NB4 (cell line): Measurements from ENCODE around the gene DYNC1I1.

Experiments
- MYC ChIP-seq: IDR thresholded peaks from 2 replicates; pipeline ENCODE4 v1.6.1; 2011; ENCODE audit warnings: low read depth, low read length
- TF ChIP-seq, protein P1 (sequence below): IDR thresholded peaks from 2 replicates; pipeline ENCODE4 v1.6.1; 2011; ENCODE audit warnings: low read depth, low read length
- TF ChIP-seq, protein P2 (sequence below): IDR thresholded peaks from one replicate; pipeline ENCODE4 v1.5.1; 2012; ENCODE audit warnings: low read depth, low read length

DNA sequence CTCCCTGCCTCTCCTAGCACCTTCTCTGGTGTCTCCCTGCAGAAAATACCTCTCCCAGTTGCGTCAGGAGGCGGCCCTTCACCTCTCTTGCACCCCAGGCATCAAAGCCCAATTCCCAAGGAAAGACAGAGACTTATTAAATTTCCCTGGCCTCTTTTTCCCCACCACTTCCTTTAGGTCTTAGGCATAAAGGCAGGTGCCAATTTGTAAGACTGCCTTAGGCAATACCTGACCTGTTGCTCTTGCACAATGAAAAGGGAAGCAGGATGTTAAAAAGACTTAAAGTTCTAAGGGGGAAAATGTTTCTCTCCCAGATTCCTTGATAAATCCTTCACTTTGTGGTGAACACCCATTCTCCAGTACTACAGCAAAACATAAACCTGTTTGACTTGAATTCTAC is 362.9 kb downstream of the DYNC1I1 start:
- TF ChIP-seq, protein P1, sequence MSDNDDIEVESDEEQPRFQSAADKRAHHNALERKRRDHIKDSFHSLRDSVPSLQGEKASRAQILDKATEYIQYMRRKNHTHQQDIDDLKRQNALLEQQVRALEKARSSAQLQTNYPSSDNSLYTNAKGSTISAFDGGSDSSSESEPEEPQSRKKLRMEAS: no peak
- TF ChIP-seq, protein P2, sequence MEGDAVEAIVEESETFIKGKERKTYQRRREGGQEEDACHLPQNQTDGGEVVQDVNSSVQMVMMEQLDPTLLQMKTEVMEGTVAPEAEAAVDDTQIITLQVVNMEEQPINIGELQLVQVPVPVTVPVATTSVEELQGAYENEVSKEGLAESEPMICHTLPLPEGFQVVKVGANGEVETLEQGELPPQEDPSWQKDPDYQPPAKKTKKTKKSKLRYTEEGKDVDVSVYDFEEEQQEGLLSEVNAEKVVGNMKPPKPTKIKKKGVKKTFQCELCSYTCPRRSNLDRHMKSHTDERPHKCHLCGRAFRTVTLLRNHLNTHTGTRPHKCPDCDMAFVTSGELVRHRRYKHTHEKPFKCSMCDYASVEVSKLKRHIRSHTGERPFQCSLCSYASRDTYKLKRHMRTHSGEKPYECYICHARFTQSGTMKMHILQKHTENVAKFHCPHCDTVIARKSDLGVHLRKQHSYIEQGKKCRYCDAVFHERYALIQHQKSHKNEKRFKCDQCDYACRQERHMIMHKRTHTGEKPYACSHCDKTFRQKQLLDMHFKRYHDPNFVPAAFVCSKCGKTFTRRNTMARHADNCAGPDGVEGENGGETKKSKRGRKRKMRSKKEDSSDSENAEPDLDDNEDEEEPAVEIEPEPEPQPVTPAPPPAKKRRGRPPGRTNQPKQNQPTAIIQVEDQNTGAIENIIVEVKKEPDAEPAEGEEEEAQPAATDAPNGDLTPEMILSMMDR: no peak
- no peak for TF ChIP-seq MYC
